Neutrophil (primary cell): ENCODE measurements around the gene GLI1.

Experiments used
- H3K27ac ChIP-seq: fragments of 200-600 bp; sonication (generic); 2 replicates; pipeline ENCODE4 v1.5.1; 2016; ENCODE audit warnings: mild to moderate bottlenecking, moderate library complexity
- H3K27me3 ChIP-seq: fragments of 200-600 bp; sonication (generic); 2 replicates; pipeline ENCODE4 v1.6.0; 2016; ENCODE audit warnings: mild to moderate bottlenecking
- H3K36me3 ChIP-seq: fragments of 200-600 bp; sonication (generic); 2 replicates; pipeline ENCODE4 v1.5.1; 2017
- H3K4me1 ChIP-seq, 2 experiments: fragments of 200-600 bp in 1 of 2; sonication (generic) in 1 of 2; 1 replicate in 1 of 2; 2 replicates in 1 of 2; pipeline versions ENCODE4 v1.5.1 to v1.6.1; 2013 to 2016; ENCODE audit warnings: low read depth in 1 of 2, low read length in 1 of 2, mild to moderate bottlenecking in 1 of 2, moderate library complexity in 1 of 2; ENCODE audit not compliant: control insufficient read depth in 1 of 2, insufficient read depth in 1 of 2
- H3K4me3 ChIP-seq, 2 experiments: fragments of 200-600 bp in 1 of 2; sonication (generic) in 1 of 2; 1 replicate in 1 of 2; 2 replicates in 1 of 2; pipeline ENCODE4 v1.5.1; 2013 to 2016; ENCODE audit warnings: low read depth in 1 of 2, low read length in 1 of 2, mild to moderate bottlenecking in 1 of 2, moderate library complexity in 1 of 2
- H3K9me3 ChIP-seq: fragments of 200-600 bp; sonication (generic); 2 replicates; pipeline ENCODE4 v1.5.1; 2016
- TF ChIP-seq, protein P1 (sequence below): fragments of 200-600 bp; sonication (generic); IDR thresholded peaks from 2 replicates; pipeline ENCODE4 v1.5.1; 2016; ENCODE audit warnings: antibody characterized with exemption

The GLI1 gene

DNA sequence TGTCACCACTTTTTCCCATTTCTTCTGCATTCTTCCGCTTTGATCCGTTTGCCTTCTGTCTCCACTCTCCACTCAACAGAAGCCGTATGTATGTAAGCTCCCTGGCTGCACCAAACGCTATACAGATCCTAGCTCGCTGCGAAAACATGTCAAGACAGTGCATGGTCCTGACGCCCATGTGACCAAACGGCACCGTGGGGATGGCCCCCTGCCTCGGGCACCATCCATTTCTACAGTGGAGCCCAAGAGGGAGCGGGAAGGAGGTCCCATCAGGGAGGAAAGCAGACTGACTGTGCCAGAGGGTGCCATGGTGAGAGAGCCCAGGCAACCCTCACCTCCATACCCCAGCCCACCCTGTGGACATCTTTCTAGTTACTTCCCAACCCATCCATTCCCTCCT, 8.3 kb downstream of the GLI1 start:
- Histone ChIP-seq H3K4me1 (peaks cover 65 to 76% of the 10 kb centered on the region in 2 experiments), H3K27ac (peak overlapping the region; percentile 99), H3K9me3 (no peaks in the 10 kb centered on the region), H3K4me3 (no peak overlapping the region), H3K27me3 (no peaks in the 10 kb centered on the region), H3K36me3 (peaks cover 87% of the 10 kb centered on the region)
- TF ChIP-seq, protein P1, sequence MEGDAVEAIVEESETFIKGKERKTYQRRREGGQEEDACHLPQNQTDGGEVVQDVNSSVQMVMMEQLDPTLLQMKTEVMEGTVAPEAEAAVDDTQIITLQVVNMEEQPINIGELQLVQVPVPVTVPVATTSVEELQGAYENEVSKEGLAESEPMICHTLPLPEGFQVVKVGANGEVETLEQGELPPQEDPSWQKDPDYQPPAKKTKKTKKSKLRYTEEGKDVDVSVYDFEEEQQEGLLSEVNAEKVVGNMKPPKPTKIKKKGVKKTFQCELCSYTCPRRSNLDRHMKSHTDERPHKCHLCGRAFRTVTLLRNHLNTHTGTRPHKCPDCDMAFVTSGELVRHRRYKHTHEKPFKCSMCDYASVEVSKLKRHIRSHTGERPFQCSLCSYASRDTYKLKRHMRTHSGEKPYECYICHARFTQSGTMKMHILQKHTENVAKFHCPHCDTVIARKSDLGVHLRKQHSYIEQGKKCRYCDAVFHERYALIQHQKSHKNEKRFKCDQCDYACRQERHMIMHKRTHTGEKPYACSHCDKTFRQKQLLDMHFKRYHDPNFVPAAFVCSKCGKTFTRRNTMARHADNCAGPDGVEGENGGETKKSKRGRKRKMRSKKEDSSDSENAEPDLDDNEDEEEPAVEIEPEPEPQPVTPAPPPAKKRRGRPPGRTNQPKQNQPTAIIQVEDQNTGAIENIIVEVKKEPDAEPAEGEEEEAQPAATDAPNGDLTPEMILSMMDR, result no peak

DNA sequence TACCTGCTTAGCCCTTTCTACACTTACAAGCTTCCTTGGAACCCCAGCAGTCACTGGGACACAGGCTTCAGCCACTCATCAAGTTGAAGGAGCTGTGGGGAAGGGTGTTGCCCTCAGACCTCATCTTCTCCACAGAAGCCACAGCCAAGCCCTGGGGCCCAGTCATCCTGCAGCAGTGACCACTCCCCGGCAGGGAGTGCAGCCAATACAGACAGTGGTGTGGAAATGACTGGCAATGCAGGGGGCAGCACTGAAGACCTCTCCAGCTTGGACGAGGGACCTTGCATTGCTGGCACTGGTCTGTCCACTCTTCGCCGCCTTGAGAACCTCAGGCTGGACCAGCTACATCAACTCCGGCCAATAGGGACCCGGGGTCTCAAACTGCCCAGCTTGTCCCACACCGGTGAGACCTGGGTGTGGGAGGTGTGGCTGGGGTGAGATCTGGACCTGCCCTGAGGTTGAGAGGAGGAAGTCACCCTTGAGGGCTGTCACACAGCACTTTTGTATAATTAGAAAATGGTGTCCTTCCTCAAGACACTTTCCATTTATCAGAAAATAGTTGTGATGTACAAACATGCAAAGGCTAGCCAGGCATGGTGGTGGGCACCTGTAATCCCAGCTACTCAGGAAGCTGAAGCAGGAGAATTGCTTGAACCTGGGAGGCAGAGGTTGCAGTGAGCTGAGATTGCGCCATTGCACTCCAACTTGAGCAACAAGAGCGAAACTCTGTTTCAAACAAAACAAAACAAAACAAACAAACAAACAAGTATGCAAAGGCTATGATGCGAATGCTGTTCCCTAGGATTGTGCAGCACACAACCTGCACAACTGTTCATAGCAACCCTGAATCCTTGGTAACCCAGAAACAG, 9.9 kb downstream of the GLI1 start:
- H3K36me3 ChIP-seq, result peaks cover 91% of the 10 kb centered on the region

DNA sequence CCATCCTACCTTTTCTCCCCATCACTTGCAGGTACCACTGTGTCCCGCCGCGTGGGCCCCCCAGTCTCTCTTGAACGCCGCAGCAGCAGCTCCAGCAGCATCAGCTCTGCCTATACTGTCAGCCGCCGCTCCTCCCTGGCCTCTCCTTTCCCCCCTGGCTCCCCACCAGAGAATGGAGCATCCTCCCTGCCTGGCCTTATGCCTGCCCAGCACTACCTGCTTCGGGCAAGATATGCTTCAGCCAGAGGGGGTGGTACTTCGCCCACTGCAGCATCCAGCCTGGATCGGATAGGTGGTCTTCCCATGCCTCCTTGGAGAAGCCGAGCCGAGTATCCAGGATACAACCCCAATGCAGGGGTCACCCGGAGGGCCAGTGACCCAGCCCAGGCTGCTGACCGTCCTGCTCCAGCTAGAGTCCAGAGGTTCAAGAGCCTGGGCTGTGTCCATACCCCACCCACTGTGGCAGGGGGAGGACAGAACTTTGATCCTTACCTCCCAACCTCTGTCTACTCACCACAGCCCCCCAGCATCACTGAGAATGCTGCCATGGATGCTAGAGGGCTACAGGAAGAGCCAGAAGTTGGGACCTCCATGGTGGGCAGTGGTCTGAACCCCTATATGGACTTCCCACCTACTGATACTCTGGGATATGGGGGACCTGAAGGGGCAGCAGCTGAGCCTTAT, 10.8 kb downstream of the GLI1 start:
- H3K9me3 ChIP-seq, result no peaks in the 10 kb centered on the region
- H3K27ac ChIP-seq, result peak overlapping the region; percentile 99
- H3K4me3 ChIP-seq, result peak overlapping the region; percentile 48 to 97
- H3K27me3 ChIP-seq, result no peaks in the 10 kb centered on the region
- H3K36me3 ChIP-seq, result peaks cover 100% of the 10 kb centered on the region
- peaks cover 83 to 89% of the 10 kb centered on the region in 2 experiments for H3K4me1 ChIP-seq
- TF ChIP-seq, protein P1, result no peak

More for the DNA sequence above, 9.9 kb downstream of the GLI1 start:
- Histone ChIP-seq H3K4me1 (peaks cover 80 to 88% of the 10 kb centered on the region in 2 experiments), H3K27ac (peak overlapping the region; percentile 99), H3K9me3 (no peaks in the 10 kb centered on the region), H3K27me3 (no peaks in the 10 kb centered on the region), H3K4me3 (peak overlapping the region; percentile 48 to 97)
- TF ChIP-seq, protein P1, result peak; percentile 4

DNA sequence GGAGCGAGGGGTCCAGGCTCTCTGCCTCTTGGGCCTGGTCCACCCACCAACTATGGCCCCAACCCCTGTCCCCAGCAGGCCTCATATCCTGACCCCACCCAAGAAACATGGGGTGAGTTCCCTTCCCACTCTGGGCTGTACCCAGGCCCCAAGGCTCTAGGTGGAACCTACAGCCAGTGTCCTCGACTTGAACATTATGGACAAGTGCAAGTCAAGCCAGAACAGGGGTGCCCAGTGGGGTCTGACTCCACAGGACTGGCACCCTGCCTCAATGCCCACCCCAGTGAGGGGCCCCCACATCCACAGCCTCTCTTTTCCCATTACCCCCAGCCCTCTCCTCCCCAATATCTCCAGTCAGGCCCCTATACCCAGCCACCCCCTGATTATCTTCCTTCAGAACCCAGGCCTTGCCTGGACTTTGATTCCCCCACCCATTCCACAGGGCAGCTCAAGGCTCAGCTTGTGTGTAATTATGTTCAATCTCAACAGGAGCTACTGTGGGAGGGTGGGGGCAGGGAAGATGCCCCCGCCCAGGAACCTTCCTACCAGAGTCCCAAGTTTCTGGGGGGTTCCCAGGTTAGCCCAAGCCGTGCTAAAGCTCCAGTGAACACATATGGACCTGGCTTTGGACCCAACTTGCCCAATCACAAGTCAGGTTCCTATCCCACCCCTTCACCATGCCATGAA, 11.5 kb downstream of the GLI1 start:
- H3K36me3 ChIP-seq, result peaks cover 100% of the 10 kb centered on the region
- TF ChIP-seq, protein P1, result no peak

DNA sequence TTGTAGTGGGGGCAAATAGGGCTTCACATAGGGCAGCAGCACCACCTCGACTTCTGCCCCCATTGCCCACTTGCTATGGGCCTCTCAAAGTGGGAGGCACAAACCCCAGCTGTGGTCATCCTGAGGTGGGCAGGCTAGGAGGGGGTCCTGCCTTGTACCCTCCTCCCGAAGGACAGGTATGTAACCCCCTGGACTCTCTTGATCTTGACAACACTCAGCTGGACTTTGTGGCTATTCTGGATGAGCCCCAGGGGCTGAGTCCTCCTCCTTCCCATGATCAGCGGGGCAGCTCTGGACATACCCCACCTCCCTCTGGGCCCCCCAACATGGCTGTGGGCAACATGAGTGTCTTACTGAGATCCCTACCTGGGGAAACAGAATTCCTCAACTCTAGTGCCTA, 12.1 kb downstream of the GLI1 start:
- H3K27me3 ChIP-seq, result no peaks in the 10 kb centered on the region
- peak overlapping the region; percentile 48 to 97 for H3K4me3 ChIP-seq
- H3K36me3 ChIP-seq, result peaks cover 100% of the 10 kb centered on the region
- TF ChIP-seq, protein P1, result no peak
- peaks cover 81 to 87% of the 10 kb centered on the region in 2 experiments for H3K4me1 ChIP-seq
- peak overlapping the region; percentile 99 for H3K27ac ChIP-seq
- no peaks in the 10 kb centered on the region for H3K9me3 ChIP-seq

More for the DNA sequence above, 11.5 kb downstream of the GLI1 start:
- no peaks in the 10 kb centered on the region for H3K9me3 ChIP-seq
- peak overlapping the region; percentile 48 to 97 for H3K4me3 ChIP-seq
- H3K27ac ChIP-seq, result peak overlapping the region; percentile 99
- peaks cover 86 to 87% of the 10 kb centered on the region in 2 experiments for H3K4me1 ChIP-seq
- no peaks in the 10 kb centered on the region for H3K27me3 ChIP-seq
